Measurements from ENCODE around the gene ZNF516.
"Not testable (repeated sequence)": the region's sequence is repeated elsewhere in the genome, so short reads cannot be mapped to it uniquely, and the experiment has no call there.

Gene ZNF516

DNA sequence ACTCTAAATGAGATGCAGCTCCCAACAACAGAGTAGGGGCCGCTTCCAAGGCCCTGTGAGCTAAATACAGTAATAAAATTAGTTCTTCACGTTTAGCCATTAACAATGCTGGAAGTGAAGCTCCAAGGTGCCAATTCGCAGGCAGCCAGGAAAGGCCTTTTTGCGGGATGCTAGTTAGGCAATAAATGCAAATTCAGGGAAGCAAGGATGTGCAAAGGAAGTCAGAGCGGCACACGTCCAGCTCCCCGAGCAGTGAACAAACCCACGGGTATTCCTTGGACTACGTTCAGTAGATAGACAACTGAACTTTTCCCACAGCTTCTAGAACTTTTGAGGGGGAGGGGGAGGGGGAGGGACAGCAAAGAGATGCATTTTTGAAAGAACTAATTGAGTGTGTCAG, 6.9 kb downstream of the ZNF516 start:
- no peak for DNase-seq

DNA sequence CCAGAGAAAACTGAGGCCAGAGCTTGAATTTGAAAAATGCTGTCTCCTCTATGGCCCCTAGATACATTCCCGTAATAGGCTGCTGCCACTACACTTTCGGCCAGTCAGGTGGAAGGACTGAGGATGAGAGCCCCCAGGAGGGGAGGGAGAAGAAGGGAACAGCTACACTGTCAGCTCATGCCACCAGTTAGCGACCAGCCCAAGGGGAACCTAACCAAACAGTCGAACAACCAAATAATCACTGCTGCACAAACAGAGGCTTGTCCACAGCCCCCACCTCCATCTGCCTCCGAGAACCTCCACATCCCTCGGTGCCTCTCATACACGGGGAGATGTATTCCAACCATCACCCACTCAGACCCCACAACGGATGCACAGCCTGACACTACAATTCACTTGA, 7.3 kb downstream of the ZNF516 start:
- DNase-seq = peak; percentile 6 to 7

DNA sequence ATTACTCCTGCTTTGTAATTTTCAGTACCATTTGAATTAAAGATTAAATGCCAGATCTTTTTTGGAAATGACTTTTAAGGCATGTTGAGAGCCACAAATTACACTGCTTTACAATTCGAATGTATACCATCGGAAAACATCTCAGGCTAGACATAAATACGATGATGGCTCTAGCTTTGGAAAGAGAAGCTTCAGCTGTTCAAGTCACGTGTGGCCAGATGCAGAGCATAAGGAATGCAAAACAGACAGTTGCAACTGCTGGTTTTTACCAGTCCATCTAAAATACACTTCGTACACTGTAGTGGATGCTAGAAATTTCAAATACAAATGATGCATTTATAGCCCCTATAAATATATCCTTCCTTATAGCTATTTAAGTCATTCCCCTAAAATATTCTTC, 8.0 kb downstream of the ZNF516 start:
- no peak for DNase-seq

DNA sequence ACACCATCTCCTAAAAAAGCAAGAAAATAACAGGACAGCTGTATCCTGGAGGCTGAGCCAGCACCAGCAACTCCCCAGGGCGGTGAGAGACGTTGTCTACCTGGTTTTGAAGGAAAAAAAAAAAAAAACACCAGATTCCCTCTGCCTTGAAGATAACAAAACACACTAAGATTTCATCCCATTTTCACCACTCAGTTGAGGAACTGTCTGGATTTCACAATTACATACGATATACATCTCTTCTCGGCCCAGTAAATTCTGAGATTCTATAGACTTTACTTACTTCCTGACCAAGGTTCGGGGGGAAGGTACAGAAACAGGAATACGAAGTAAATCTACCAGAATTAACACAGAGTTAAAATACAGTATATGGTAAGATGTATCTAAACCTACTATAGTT, 8.5 kb downstream of the ZNF516 start:
- DNase-seq = no peak

DNA sequence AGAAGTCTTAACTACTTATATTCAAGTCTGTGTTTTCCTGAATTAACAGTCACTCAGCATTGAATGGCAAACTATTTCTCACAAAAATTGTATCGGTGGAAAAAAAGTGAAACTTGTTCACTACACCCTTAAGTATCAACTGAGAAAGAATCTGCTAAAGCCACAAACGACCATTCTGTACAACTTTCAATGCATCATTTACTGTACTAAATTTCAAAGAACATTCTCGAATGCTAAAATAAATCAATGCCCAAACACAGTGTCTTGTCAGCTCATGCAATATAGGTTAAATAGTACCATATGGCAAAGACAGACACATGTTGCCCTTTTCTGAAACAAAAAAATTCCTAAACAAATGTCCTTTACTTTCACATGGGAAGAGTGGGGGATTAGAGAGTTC, 9.0 kb downstream of the ZNF516 start:
- no peak for DNase-seq

DNA sequence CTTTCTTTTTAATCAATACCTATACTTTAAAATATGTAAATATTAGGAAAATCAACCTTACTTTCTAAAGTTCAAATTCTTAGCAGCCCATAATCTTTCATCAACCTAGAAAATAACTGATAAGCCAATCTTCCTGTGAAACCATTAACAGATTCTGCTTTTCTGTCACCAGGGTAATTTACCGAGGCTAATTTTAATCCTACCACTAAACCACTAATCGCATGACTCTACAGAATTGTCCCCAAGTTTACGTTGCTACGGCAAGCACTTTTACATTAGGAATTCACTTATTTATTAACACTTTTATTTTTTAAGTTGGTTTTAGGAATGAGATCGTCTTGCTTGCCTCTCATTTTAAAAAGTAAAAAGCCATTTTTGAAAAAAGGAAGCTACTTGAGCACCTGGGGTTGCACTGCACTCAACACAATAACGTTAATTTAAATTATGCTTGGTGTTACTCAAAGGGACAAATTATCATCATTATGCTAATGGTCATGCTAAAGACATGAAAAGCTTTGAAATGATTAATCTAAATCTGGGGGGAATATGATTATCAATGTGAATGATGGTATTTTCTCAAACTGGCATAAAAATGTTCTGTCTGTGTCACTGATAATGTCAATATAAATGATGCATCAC, 10.2 kb downstream of the ZNF516 start:
- no peak for DNase-seq

DNA sequence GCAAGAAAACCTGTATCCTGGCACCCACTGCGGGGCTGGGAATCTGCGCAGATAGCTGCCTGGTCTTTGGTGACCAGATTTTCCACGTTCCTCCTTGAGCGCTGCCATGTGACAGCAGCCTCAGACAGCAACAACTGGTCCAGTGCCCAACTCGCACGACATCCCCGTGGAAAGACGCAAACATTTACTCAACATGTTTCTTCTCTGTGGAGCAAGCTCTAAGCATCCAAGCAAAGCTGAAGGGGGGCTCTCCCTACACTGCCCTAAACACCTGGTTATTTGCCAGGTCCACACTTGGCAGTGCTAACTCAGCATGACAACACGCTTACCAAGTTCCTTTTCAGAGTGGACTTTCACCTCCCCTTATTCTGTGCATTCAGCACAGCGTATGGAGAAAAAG, 11.3 kb downstream of the ZNF516 start:
- DNase-seq = no peak

DNA sequence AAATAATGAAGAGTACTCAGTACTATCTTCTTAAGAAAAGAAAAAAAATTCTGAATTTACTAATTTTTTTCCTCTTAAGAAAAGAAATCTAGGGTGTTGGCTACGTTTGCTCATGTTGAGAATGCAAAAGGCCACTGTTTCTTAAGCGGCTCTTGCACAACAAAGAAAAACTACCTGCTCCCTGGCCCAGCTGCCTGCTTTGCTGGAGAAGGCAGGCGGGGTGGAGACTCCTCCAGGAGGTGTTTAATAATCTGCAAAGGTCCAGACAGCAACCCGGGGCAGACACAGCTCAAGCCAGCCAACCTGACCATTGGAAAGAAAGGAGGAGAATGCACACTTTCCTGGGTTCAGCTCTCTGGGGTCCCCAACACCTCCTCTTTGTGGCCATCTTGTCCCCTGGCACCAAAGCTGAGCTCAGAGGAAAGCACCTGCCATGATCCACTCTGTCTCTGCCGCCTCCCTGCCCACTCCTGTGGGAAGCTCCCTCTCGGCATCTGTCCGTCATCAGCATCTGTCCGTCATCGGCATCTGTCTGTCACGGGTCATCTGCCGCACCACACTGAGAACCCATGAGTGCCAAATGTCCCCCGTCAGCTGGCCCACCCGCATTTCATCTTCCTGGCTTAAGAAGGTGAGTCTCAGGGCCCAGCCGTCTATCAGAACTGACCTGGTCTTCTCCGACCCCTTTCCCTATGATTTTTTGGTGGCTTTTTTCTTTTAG, 11.9 kb downstream of the ZNF516 start:
- DNase-seq = no peak

DNA sequence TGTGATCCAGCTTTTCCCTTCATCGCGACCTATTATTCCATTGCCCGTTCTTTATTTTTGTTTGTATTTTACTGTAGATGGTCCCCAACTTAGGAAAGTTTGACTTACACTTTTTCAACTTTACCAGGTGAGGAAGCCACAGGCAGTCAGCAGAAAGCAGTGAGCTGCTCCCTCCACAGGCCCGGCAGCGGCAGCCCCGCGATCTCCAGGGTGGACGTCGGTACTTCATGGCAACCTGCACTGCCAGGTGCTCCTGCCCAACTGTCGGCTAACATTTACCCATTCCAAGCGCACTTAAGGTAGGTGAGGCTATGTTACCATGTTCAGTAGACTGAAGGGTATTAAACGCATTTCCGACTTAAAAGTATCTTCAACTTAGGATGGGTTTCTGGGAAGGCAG, 12.8 kb downstream of the ZNF516 start:
- no peak for DNase-seq

DNA sequence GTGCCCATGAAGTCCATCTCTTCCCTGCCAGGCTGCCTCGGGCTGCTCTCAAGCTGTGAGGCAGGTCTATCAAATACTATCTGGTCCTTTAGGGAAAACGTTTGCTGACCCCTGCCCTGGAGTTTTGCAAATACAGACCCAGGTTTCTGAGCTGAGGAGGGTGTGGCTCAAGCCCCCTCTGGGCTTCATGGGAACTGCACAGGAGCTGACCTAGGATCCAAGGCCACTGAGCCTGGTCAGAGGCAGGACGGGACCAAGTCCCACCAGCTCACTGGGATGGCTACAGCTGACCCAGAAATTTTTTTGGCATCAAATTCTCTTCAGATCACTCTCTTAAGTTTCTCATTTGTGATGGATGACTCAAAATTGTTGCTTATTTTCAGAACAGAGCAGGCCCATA, 14.1 kb downstream of the ZNF516 start:
- no peak for DNase-seq

DNA sequence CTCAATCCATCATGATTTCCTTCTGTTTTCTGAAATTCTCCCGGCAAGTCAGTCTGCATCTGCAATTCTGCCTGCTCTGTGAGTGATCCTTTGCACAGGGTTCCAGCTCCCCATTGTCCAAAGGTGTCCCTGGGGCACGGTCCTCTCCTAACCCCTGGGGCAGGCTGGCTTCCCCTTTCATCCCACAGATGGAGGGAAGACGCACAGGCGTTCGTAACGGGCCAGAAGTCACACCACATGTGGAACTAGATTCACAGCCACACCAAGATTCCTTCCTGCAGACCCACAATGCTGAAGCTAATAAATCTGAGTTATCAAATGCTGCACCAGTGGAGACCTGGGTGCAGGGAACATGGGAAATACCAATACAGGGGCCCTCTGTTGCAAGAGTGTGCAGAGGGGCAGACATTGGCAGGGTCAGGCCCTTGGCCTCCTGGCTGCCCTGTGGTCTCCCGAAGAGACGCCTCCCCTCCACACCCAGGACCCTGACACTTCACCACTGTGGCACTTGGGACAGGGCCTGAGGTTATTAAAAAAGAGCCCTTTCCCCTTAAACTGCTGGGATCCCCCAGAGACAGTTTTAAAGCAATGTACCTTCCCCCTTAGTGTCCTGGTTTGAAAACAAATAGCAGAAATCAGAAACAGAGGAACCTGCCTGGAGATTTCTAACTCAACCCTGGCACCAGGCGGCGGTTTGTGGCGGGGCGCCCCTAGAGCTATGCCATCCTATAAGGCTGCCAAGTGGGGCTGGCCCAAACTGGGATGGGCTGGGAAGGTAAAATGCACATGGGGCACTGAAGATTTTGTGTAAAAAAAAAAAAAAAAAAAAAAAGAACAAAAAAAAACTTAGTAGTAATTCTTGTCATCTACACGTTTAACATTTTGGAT, 15.4 kb downstream of the ZNF516 start:
- no peak for DNase-seq

DNA sequence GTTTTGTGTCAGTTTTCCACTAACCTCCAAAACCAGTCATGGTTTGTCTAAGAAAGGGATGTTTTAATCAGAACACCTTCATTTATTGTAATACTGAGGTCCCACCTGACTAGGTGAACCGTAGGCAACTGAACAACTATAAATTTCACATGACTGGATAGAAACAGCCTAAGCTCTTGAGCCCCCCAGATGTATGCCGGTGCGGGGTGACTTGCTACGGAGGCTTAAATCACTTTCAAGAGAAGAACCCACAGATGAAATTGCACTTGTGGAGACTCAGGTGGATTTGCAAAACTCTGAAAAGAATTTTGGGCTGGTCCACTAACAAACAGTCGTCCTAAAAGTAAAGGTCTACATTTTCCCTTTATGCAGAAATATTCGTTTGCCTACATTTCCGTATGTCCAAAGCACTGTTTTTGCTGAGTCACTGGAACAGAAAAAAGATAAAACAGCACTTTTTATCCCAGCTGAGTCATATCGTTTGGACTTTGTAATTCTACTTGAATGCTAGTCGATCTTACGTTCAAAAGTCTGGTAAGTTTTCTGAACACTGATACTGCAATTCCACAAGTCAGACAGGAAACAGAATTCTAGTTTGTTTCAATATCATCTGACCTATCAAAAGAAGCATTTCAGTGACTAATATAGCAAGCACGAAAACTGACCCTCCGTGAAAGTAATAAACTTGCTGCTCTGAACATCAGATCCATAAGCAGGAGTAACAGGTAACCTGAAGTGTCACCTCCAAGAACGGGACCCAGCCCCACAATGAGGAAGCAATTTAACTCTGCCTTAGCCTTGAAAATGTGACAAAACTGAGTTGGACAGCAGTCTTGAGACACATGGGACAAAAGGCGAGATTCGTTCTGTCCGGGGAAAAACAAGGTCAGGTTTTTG, 18.1 kb downstream of the ZNF516 start:
- no peak for DNase-seq

DNA sequence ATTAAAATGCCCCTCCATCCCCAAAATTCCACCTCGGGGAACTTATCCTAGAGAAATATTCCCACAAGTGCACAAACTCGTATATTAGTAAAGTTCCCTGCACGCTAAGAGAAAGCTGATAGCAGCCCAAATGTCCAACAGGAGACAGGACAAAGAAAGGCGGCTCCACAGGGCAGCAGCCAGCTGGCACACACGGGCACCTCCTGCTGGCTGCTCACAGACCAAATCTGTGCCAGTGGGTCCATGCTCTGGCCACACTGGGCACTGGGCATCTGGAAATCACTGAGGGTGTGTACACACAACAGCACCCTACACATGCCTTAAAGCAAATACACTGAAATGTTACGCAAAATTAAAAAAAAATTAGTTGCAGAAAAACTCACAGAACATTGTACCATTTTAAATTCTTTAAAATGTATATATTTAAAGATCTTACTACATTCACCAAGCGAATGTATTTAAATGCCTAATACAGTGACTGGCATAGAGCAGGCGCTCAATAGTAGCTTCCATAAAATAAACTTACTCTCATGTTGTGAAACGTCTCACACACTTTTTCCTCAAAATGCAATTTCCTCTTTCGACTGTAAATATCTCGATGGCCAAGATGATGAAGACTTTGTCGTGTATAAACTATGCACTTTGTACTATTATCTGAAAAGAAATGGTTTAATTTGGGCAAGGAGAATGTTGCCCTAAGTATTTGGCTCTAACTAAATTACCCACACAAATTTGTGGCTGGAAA, 19.4 kb downstream of the ZNF516 start:
- no peak for DNase-seq

DNA sequence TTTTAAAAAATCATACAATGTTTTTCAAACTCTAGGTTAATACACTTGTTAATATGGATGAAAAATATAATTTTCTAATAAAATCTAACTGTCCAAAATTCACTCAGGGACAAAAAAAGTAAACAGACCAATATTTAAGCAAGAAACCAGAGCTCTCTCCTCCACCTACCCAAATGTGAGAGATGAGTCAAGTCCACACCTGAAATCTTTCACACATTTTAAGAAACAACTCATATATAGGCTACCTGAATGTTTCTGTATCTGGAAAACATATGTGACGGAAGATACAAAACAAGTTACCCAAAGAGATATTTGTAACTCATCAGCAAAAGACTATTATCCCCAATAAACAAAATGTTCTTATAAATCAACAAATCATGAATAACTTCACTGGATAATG, 20.2 kb downstream of the ZNF516 start:
- no peak for DNase-seq

DNA sequence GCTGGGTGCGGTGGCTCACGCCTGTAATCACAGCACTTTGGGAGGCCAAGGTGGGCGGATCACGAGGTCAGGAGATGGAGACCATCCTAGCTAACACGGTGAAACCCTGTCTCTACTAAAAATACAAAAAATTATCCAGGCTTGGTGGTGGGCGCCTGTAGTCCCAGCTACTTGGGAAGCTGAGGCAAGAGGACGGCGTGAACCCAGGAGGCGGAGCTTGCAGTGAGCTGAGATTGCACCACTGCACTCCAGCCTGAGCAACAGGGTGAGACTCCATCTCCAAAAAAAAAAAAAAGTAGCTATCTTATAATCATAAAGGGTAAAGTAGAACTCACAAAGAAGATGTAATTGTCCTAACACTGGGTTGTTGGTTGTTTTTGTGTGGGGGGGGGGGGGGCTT, 21.5 kb downstream of the ZNF516 start:
- DNase-seq = not testable (repeated sequence)

DNA sequence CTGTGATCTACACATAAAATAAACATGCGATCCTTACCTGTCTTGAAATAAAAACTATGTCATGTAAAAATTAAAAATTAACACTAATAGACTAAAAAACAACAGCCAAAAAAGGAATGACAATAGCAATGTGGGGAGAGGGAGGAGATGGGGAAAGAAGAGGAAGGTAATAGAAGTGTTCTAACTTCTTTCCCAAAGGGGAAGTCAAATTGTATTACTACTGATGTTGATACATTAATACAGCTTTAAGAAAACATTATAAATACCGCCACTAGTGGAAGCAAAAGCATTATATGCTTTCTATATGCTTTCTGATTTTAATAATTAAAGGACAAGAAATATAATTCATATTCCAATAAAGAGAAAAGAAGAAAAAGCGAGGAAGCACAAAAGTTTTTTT, 22.2 kb downstream of the ZNF516 start:
- DNase-seq = no peak

DNA sequence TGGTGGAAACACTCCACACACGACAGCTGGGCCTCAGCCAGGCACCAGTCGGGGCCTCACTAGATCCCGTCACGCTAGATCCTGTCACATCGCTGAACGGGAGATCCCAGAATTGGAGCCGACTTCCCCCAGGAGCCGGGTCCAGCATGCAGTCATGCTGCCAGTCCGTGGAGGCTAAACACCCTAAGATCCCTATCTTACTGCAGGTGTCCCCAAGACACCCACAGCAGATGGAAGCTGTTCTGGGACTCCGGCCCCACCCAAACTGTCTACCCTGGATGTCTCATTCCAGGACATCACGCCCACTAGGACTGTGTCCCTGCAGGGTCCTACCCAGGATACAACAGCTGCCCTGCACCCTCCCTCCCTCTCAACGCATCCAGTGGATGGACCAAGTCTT, 23.4 kb downstream of the ZNF516 start:
- DNase-seq = no peak

DNA sequence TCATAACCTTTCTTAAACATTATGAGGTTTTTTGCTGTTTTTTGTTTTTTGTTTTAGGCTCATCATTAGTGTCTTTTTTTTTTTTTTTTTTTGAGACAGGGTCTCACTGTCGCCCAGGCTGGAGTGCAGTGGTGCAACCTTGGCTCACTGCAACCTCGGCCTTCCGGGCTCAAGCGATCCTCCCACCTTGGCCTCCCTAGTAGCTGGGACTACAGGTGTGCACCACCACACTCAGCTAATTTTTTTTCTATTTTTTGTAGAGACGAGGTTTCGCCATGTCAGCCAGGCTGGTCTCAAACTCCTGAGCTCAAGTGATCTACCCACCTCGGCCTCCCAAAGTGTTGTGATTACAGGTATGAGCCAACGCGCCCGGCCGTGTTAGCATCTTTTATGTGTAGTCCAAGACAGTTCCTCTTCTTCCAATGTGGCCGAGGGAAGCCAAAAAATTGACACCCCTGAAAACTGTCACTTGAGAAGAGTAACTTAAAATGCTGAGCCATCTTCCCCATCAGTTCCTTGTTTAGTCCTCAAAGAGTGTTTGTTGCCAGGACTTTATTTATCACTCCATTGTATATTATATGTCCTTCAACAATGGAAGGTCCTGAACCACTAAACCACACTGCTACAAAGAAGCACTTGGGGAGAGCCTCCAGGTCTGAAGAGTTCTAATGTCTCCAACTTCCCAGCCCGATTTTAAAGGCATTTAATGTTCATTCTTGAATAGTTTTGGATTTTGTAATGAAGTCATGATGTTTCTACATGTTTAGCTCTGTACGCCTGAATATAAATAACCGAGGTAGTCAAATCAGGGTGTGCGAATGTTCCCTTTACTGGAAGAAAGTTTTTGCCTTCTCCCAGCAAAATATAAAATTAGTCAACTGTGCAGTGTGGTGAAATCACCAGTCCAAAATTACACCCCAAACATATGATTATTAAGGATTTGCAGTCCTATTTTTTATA, 26.4 kb downstream of the ZNF516 start:
- no peak for DNase-seq

DNA sequence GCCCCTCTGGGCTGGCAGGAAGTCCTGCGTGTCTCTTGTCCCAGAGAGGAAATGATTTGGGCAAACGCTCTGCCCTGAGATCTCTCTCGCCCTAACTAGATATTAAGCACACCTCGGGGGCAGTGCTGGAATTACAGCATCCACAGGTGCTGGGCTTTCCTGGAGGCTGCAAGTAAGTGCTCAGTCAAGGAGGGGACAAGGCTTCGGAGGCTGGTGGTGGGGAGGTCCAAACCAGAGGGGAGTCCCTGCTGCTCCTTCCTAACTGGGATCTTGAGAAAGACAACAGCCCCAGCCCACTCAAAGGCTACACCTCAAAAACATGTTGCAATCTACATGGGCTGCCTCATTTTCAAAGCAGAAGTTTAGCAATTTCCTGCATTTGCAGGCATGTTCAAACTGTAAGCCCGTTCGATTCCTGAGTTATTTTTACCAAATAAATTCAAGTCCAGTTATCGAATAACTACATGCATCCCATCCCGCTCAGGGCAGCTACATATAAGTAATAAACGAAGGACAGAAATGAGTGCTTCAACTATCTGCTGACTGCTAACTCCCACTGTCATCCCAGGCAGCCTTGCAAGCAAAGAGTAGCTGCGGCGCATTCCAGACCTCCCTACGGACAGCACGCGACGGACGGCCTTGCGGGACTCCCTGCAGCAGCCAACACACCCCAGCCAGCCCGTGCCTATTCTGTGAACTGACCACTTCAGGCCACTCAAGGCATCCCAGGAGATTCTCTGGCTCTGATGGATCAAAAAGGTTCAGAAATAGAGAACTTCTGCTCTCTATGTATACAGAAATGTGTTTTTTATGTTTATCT, 27.5 kb downstream of the ZNF516 start:
- DNase-seq = no peak

DNA sequence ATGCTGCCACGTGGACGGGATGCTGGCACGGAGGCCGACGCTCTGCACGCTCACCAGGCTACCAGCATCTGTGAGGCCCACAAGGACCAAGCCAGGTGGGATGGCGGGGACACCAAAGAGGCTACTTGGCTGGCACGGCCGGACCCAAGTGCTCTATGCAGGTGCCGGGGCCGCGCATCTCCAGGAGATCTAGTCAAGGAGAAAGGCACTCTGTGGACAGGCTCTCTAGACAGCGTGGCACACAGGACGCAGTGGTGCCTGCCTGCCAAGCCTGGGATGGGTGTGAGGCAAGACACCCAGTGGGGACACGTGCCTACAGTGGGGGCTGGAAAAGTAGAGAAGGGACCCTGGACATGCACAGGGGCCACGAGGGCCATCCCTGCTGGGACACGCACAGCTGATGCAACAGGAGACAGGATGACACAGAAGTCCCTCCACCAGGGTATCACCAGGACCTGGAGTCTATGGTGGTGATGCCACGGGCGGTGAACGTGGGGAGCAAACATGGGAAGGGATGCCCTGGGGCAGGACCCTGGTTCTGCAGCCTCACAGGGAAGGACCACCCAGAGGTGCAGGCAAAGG, 28.5 kb downstream of the ZNF516 start:
- no peak for DNase-seq

Data from SHP77 (cell line).